Stimulated activated CD8-positive, alpha-beta memory T cell treated with anti-CD3 and anti-CD28 coated beads, Interleukin-7, amount 100 ng/mL, for 1 hour (primary cell): ENCODE results near the gene C1orf198.

Source experiments
- DNase-seq, 2 donors: peaks; one replicate each; pipeline ENCODE4 v3.0.0-alpha.2; 2020; ENCODE audit warnings: low read depth in 2 of 2

The C1orf198 gene

DNA sequence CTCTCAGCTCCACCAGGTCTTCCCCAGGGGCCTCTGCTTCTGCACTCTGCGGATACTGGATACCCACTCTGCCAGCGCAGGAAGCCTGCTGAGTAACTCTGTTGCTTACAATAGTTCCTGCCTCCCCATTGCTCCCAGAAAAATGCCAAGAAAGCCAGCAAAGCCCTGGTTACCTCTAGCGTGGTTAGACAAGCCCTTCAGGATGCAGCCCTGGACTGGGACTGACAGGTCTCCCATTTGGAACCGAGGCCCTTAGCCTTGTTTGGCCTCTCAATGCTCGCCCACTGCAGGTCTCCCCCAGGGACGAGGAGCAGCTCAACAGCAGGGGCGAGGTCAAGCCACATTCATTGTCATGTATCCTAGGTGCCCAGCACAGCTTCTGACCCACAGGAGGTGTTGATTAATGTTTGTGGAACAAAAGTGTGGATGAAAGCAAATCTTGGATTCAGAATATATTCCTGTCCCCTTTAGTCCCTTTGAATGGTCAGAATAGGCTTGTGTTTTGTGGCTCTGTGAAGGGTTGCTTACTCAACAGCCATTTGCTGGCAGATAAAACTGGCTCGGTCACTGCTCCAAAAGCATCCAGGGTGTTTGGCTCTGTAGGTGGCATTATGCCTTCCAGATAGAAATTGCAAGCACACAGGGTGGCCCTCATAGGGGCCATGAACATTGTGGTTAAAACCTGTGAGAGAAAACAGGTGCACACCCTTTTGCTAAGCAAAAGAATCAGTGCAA is 58.9 kb downstream of the C1orf198 start:
- DNase-seq = no peak

GRCh38 chr1:230808281-230808872 is 59.9 kb downstream of the C1orf198 start:
- no peak for DNase-seq

DNA sequence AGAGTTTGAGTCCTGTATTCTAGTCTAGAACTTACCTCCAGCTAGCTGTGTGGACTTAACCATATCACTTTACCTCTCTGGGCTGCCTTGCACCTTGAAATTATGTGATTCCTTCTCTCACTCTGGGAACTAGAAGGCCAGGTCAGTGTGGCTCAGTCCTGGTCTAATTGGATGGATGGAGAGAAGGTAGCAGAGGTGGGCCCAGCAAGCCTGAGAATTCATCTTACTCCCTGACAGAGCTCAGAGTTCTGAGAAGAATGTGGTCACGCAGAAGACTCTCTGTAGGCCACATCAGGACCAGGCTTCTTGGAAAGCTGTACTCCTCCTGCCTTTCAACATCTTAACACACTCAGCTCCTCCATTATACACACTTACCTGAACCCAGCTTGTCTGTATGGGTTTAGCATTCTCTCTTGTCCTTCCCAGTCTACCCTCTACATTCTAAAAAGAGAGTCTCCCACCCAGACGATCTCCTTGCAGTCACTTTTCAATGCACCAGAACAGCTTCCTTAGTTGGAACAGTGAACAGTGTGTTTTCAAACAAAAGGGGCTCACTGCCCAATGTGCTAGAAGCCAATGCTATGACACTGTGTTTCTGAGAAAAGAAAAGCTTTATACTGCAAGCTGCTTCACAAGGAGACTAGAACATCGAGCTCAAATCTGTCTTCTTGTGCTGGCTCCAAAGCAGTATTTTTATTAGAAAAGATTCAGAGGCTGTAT is 60.6 kb downstream of the C1orf198 start:
- DNase-seq = no peak

DNA sequence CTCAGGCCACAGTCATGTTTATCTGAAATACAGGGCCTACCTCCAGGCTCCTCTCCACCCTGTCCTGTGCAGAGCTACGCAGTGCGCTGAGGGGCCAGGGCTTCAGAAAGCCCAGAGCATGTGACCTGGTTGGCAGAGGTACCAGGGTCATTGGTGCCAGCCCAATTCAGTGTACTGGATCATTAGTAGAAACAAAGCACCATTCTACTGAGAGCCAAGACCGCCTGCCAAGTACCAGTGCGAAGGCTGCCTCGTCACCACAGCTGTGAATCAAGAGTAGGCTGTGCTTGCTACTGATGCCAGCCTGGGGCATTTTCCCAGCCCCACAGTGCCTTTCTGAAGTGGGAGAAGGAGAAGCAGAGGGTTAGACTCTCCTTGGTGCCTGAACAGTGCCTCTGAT is 61.3 kb downstream of the C1orf198 start:
- DNase-seq = no peak

DNA sequence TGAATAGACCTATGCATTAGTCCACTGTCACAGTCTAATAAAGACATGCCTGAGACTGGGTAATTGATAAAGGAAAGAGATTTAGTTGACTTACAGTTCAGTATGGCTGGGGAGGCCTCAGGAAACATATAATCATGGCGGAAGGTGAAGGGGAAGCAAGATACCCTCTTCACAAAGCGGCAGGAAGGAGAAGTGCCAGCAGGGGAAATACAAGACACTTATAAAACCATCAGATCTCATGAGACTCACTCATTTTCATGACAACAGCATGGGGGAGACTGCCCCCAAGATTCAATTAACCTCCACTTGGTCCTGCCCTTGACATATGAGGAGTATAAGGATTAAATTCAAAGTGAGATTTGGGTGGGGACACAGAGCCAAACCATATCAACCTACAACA is 61.8 kb downstream of the C1orf198 start:
- DNase-seq = no peak

GRCh38 chr1:230804396-230804795 is 63.9 kb downstream of the C1orf198 start:
- DNase-seq = no peak

- no peak for DNase-seq
Observed at GRCh38 chr1:230800891-230801840, 67.2 kb downstream of the C1orf198 start.

- no peak for DNase-seq
Observed at GRCh38 chr1:230798491-230798890, 69.8 kb downstream of the C1orf198 start.

DNA sequence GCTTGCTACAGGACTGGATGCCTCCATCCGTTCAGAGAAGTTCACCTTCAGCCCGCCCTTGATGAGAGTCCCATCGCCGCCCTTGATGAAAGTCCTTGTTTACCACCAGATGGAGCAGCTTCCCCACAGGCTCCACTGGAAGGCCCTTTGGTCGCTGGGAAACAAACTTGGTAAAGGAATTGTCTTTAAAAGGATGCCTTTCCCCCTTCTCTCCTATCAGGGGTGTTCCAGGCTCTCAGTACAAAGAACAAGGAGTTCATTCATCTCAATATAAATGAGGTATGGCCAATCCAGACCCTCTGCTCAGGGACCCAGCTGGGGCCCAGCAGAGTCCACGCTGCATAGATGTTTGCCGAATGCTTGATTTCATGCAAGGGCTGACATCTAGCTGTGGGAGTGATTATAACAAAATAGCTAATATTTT is 70.4 kb downstream of the C1orf198 start:
- DNase-seq = no peak

DNA sequence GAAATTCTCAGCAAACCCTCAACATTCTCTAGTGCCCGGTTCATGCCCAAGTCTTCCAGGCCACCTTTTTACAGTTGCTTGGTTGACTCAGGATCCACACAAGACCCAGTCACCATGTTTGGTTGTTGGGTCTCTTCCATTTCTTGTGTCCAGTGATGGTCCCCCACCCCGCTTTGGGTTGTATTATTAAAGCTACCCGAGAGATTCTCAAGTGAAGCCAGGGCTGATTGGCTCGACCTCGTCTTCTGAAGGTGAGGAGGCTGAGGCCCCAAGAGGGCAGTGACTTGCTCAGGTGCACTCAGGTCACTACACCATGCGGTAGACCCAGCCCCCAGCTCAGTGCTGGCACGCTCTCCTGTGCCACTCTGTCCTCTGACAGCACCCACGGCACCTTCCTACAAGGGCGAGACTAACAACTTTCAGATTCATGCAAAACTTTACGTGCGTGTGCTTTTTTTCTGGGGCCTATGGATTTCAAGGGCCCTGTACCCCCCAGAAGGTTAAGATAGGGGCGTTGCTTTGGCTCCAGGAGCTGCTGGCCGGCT is 70.9 kb downstream of the C1orf198 start:
- no peak for DNase-seq

- no peak for DNase-seq
Observed at GRCh38 chr1:230796626-230797025, 71.7 kb downstream of the C1orf198 start.

- no peak for DNase-seq
Observed at GRCh38 chr1:230794871-230795605, 73.3 kb downstream of the C1orf198 start.

DNA sequence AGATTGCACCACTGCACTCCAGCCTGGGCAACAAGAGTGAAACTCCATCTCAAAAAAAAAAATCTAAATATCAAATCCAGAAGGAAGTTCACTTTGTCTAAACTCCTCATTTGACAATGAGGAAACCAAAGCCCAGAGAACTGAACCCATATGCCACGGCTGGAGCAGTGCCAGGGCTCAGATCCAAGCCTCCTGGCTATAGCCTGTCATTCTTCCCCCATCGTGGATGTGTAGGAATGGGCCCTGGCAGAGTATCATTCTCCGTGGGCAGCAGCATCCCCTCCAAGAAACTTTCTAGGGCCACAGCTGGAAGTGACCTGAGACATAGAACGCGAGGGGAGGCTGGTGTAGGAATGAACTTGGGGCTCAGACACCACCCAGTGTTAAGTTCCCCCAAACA is 73.9 kb downstream of the C1orf198 start:
- DNase-seq = no peak

- no peak for DNase-seq
Observed at GRCh38 chr1:230793463-230793745, 74.9 kb downstream of the C1orf198 start.

DNA sequence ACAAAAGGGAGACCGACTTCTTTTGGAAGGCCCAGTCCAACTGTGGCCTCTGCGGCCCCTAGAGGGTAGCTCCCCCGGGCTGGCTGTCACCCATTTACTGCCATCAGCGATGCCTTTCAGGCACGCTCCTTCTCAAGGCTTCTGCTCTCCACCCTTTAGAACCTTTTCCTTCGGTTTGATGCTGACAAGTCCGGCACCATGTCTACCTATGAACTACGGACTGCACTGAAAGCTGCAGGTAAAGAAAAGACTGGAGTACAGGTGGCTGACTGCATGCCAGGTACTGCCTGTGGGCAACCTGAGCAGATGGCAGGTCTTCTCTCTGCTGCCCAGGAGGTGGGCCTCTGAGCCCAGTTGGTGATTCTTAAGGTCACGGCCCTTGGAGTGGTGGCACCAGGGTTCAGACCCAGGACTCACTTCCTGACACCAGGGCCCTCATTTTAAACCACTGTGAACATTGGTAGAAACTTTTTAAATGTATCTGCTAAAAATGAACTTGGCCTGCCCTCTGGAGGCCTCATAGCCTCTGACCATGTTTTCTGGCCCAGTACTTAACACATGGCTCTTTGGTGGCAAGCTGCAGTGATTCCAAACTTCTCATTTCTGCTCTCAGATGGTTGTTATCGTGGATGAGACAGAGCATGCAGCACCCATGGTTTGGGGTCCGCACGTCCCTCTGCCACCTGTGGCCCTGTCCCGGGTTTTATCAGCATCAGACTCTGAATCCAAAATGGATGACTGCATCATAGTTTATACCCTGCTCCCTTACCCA is 75.4 kb downstream of the C1orf198 start:
- no peak for DNase-seq

DNA sequence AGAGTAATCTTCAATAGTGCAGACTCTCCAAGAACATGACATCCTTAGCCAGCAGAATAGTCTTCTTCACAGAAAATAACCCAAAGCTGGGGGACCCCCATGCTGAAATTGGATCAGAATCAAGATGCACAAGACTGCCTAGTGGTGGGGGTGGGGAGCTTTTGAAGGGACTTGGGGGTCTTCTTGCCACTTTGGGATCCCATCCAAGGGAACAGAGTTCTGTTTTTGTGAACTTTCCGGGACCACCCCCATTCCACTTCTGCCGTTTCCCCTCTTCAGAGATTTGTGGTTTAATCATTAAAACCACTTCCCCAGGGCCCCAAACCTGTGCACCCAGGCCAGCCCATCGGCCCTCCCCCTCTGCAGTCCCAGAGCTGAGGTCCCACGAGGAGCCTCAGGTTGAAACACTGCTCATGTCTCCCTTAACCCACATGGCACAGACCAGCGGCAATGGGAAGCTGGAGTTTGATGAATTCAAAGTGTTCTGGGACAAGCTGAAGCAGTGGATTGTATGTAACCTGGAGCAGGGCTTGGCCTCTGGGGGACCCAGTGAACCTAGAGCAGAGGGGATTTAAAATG is 76.2 kb downstream of the C1orf198 start:
- DNase-seq = no peak

DNA sequence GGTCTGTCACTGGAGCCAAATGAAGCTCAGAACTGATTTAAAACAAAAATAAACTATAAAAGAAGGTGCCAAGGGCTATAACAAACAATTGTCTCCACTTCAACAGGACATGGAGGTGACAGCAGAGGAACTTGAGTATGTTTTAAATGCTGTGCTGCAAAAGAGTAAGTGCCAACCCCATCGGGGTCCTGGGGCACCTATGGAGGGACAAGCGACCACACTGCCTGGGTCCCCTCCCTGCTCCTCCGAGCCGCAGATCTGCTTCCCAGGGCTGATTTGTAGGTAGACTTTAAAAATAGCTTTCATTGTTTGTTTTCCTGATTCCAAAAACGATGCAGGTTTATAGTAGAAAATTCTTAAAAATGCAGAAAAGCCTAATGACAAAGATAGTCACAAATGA is 78.3 kb downstream of the C1orf198 start:
- no peak for DNase-seq

DNA sequence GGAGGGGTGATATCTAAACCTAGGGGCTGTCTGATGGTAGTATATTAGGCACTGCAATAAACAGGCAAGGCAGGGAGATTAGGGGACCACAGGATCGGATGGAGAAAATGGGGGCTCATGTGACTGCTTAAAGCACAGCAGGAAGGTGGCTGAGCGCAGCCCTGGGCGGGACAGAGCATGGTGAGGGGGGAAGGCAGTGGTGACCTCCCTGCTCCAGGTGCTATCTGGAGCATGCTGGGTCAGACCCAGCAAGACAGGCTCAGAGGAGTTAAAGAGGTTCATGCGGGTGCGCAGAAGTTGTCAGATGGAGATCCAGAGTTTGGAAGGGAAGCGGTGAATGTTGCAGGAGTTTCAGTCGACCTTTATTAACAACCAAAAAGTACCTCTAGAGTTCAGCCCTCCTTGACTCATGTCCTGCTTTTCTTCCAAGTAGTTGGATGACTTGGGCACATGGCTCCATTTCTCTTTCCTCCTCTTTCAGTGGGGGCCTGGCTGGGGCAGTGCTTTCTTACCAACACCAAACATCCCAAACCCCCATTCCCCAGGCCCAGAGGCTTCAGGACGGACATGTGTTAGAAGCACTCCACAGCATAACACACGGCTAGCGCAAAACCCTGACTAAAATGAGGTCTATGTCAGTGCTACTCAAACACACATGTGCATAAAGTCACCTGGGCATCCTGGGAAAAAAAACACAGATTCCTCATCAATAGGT is 79.6 kb downstream of the C1orf198 start:
- DNase-seq = no peak

DNA sequence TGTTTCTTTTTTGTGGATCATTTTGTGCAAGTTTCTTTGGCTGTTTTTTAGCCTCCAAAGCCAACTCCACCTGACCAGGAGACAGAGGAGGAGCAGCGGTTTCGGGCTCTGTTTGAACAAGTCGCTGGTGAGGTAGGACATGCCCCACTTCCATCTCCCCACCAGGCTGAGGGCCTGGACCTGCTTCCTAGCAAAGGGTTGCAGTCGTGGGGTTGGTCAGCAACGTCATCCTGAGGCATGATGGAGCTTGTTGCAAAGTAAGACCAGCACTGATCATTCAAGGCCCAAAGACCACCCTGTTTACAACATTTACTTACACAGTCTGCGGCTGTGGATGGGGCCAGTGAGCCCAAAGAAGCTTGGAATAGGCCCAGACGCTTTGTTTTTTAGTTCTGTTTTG is 80.8 kb downstream of the C1orf198 start:
- DNase-seq = no peak
